A549 treated with AZD9567 at 1 μM for 4 hours (cell line): ENCODE data around the gene IL1A. TPM values are rescaled to one million over a fixed set of nuclear protein-coding genes. Genes with fewer than 3 reads are reported as not detected.

Experiments
- total RNA-seq: library from RNA; stranded (reverse); fragments of 200-300 nt; extraction: Qiagen RNA extraction; gene quantifications from 5 replicates; pipeline ENCODE4 v1.2.3, GENCODE V29; 2022; ENCODE audit not compliant: insufficient read depth

IL1A gene, protein sequence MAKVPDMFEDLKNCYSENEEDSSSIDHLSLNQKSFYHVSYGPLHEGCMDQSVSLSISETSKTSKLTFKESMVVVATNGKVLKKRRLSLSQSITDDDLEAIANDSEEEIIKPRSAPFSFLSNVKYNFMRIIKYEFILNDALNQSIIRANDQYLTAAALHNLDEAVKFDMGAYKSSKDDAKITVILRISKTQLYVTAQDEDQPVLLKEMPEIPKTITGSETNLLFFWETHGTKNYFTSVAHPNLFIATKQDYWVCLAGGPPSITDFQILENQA
- total RNA-seq = 0.08 to 0.17 TPM (median 0.14 TPM) in 4 of 5 replicates, not detected in the other

DNA sequence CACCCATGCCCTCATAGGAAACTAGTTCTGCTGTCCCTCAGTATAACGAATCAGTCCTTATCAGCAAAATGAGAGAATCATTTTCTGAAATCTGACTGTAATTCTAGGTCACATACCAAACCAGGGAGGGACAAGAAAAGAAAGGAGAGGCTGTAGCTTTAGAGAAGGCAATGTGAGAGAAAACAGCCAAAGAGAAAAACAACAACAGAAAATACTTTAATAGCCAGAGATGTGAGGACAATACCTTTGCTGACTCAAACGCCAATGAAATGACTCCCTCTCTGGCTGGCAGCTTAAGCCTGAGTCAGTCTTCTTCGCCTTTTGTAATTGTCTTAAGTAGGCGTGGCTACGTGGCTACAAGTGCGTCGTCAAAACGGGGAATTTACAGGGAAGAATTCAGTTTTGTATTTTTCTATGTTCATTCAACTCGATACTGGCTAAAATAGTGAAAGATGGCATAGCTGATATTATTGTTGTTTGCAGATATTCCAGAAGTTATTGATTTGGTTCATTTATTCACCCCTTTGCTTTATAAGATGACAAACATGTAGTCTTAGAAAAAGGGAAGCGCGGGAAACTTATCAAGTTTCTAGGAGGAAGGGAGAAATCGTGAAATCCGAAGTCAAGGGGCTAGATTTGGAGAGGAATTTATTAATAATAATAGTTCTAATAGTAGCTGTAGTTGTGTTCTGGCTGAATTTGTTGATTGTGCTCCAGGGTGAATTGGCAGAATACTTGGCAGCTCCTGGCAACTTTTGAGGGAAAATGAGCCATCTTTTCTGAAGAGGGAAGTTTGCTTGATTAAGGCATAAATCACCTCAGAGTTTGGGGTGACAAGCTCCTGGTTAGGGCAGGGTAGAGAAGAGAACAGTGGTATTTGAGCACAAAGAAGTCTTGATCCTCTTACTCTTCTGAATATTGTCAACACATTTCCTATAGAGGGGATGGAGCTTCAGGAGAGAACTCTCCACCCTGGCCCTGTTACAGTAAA is at the start of gene IL1A:
Gene IL1A (minus strand): TSS at position 295 of the 991 bp plus-strand sequence. CDS start 723 bp downstream, outside the sequence.

DNA sequence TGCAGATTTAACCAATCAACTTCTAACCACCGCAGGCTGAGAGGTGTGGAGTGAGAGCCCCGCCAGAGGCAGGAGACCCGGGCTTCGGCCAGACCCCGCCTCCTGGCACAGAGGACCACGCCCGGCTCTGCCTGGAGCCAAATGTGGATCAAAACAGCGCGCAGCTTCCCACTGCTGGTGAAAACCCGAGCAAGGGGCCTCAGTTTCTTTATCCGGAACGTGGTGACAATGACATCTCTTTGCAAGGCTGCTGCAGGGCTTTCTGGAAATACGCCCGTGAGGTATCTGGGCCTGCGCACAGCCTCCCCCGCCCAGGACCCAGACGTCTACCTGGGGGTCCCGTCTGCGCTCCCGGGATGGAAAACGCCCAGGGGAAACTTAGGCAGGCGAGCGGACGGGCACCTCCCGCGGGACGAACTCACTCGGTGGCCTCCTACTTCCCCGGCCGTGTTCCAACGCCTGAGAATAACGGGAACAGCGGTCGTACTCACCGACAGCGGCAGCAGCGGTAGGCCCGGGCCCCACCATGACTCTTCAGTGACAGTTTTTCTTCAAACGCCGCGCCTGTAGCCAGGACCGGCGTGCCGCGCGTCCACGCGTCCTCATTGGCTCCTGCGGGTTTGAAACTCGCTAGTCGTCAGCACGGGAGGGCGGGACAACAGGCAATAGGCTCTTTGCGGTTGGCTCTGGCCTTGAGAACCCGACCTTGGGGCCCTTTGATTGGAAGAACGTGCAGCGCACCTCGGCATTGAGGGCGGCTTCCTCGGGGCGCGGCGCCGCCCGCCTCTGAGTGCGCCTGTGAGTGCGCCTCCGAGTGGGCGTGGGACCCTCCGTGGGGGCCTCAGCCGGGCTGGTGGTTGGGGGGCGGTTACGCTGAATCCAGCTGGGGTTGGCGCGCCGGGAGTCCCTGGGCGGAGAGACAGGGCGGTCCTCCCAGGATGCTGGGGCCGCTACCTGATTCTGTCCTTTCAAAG is 19.9 kb downstream of the IL1A start, which contains the start of gene CKAP2L:
Gene CKAP2L (minus strand): TSS at position 539 of the 974 bp plus-strand sequence. CDS start 11 bp downstream, at position 528.

Other genes with a start within 250 kb of the IL1A start
- 22.9 to 41.1 TPM (median 24.5 TPM) in 5 replicates for gene POLR1B, start 242.0 kb downstream of the IL1A start, total RNA-seq
- 57.9 to 71.8 TPM (median 62.7 TPM) in 5 replicates for gene CHCHD5, start 199.9 kb downstream of the IL1A start, total RNA-seq
- 131 to 176 TPM (median 137 TPM) in 5 replicates for gene SLC20A1, start 138.6 kb downstream of the IL1A start, total RNA-seq
- gene NT5DC4, start 63.5 kb downstream of the IL1A start, total RNA-seq = not detected in 5 replicates
- 12.2 to 19.3 TPM (median 14.5 TPM) in 5 replicates for gene CKAP2L, start 19.9 kb downstream of the IL1A start, total RNA-seq
- gene IL1B, start 52.3 kb upstream of the IL1A start, total RNA-seq = 0.08 to 0.27 TPM (median 0.13 TPM) in 4 of 5 replicates, not detected in the other
- not detected in 5 replicates for gene IL37, start 126.7 kb upstream of the IL1A start, total RNA-seq
- gene IL36G, start 193.5 kb upstream of the IL1A start, total RNA-seq = 0.16 TPM in 1 of 5 replicates, not detected in the others
- gene IL36A, start 221.0 kb upstream of the IL1A start, total RNA-seq = not detected in 5 replicates